ENCODE measurements around the gene CMSS1.

The CMSS1 gene

GRCh38 chr3:100163787-100164186, 346.1 kb downstream of the CMSS1 start:
- TF ChIP-seq CTCF (IDR thresholded peaks at IDR 0.05; ENCODE audit: insufficient read depth, low read depth, low read length, missing control alignments): no peak
- no peak overlapping the region for H3K4me3 ChIP-seq (ENCODE audit: low read depth, low read length)
- DNase-seq (ENCODE audit: low read depth): no peak

DNA sequence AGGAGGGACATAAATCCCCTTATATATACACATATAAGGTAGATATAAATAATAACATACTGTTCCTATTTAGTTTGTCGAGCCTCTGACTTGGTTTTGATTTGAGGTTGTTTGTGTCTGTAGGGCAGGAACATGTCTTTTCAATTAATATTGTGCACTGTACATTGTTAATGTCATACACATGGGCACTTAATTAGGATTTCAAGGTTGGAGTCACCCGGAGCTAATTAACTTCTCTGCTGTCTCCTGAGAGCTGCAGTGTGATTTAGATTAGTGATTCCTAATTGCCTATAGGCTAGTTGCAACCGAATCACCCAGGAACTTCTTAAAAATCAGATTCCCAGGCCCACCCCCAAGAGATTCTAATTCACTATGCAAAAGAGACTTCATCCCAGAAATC, 347.1 kb downstream of the CMSS1 start:
- no peak for DNase-seq (ENCODE audit: low read depth)
- H3K4me3 ChIP-seq (ENCODE audit: low read depth, low read length): no peak overlapping the region
- TF ChIP-seq CTCF (IDR thresholded peaks at IDR 0.05; ENCODE audit: insufficient read depth, low read depth, low read length, missing control alignments): no peak

DNA sequence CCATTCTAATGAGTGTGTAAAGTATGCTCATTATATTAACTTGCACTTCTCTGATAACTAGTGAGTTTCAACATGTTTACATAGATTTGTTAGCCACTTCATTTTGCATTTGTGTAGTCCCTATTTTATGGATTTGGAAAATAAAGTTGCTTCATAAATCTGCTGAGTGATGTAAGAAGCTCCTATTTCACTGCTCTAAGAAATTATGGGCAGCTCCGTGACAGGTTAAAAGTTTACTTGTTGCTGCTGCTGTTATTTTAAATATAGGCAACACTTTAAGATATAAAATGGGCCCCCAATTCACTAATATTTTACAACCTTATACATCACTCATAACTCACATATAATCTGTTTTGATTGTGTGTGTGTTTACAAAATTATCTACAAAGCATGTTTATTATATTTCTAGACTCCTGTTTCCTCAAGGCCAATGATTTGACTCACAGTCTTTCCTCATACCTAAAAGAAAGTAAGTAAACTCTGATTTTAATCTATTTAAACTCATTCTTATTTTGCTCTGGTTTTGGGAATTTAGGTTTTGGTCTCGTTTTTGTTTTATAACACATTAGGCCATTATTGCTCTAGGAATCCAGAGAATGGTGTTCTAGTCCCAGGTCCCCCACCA, 348.4 kb downstream of the CMSS1 start:
- no peak for TF ChIP-seq CTCF (IDR thresholded peaks at IDR 0.05; ENCODE audit: insufficient read depth, low read depth, low read length, missing control alignments)
- H3K4me3 ChIP-seq (ENCODE audit: low read depth, low read length): no peak overlapping the region
- no peak for DNase-seq (ENCODE audit: low read depth)

GRCh38 chr3:100169201-100169920, 351.7 kb downstream of the CMSS1 start:
- DNase-seq (ENCODE audit: low read depth): no peak
- no peak for TF ChIP-seq CTCF (IDR thresholded peaks at IDR 0.05; ENCODE audit: insufficient read depth, low read depth, low read length, missing control alignments)

DNA sequence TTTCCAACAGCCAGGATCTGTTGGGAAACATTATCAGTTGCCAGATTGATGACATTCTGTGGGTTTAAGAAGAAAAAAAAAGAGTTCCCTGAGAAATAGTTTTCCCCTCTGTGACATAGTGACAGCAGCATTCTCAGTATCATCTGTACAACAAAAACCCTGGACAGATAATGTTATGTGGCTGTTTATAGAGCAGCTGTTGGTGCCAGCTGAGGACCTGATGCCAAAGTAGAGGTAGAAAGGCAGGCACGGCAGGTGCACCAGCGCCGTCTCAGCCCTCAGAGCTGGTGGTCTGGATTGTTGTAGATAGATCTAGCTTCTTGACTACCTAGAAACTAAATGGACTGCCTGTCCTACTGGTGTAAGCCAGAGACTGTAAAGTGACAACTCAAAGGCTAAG, 352.8 kb downstream of the CMSS1 start:
- TF ChIP-seq CTCF (IDR thresholded peaks at IDR 0.05; ENCODE audit: insufficient read depth, low read depth, low read length, missing control alignments): no peak
- DNase-seq (ENCODE audit: low read depth): no peak
- no peak overlapping the region for H3K4me3 ChIP-seq (ENCODE audit: low read depth, low read length)

More at GRCh38 chr3:100169201-100169920, 351.7 kb downstream of the CMSS1 start:
- H3K4me3 ChIP-seq (ENCODE audit: low read depth, low read length): no peak overlapping the region

DNA sequence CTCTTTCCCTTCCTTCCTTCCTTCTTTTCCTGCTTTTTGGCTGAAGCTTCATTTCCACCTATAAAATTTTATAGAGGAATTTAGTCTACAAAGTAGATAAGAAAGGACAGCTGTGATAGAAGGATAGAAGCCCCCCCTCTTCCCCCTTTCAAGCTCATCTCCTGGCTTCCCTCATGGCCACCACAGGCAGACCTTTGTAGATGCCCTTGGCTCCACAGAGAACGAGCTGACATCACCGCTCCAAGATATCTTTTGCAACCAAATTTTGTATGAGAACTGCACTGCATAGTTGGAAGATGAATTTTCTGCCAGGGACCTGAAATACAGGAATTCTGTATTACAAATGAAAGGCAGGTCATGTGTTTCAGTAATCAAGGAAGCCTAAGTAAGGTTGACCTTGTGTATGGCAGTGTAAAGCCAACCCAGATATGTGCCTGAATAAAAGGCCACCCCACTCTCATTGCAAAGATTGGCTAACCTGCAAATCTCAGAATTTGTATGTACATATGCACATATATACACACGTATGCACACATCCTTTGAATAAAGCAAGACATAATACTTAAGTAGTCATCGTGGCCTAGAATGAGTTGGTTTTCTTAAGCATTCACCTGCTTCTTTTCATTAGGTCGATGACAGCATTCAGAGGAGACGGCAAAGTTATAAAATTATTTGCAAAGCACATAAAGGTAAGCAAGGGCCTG, 353.7 kb downstream of the CMSS1 start:
- TF ChIP-seq CTCF (IDR thresholded peaks at IDR 0.05; ENCODE audit: insufficient read depth, low read depth, low read length, missing control alignments): no peak

More for the DNA sequence above, 353.7 kb downstream of the CMSS1 start:
- no peak for DNase-seq (ENCODE audit: low read depth)
- no peak overlapping the region for H3K4me3 ChIP-seq (ENCODE audit: low read depth, low read length)

Measured in GM12865 (cell line).